Sciatic nerve (tissue), 2 donors: ENCODE data around the gene MTMR12. TPM values are rescaled to one million over a fixed set of nuclear protein-coding genes. Genes with fewer than 3 reads are reported as not detected.
"Not testable (repeated sequence)": the region's sequence is repeated elsewhere in the genome, so short reads cannot be mapped to it uniquely, and the experiment has no call there.

Experiments
- ATAC-seq: fragments of 200-7000 bp; cut with Tn5 transposase; one replicate; pipeline ENCODE4 v1.9.1; 2020; ENCODE audit warnings: mild to moderate bottlenecking, moderate library complexity
- DNase-seq: peaks from one replicate; pipeline ENCODE4 v3.0.0-alpha.2; 2020; ENCODE audit warnings: low spot score
- intact Hi-C: fragments of 100-400 bp; cut with DNase I; formaldehyde crosslinking; loops from one replicate; pipeline ENCODE4 v1.14.2; 2022
- total RNA-seq: library from RNA; stranded (reverse); fragmentation: NEBNext Ultra II Directional; extraction: Animal tissue kit (Norgen Biotek cat#: 25700); gene quantifications from one replicate; pipeline ENCODE4 v1.2.1, GENCODE V29; 2021
- donor health status: DM: no; HTN: no; CAD: no.
- donor health status: DM: no; HTN: no; CAD: no.

The MTMR12 gene
- total RNA-seq, 1 donor from 2014 or later, result 40.6 TPM

DNA sequence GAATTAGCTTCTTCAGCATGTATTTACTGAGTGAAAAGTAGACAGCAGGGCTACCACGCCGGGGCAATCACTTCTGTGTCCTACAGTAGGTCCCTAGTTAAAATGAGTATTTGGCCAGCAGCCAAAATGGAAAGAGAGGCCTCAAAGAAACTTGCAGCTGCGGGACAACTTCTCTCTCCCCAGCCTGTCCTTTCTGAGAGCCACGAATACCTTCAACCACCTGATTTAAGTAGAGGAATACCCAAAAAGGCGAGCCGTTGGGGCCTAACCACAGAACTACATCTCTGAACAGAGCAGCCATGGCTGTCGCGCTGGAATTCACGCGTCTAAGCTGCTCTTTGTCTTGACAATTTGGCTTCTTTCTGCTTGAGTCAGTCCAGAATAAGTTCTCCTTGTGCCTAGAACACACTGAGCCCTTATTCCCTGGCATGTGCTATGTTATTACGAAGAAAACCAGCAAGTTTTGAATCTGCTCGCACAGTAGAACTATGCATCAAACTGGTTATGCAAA, 94.8 kb downstream of the MTMR12 start:
- ATAC-seq (peak; percentile 85), DNase-seq (no peak)
- intact Hi-C loops, result no loop called here

DNA sequence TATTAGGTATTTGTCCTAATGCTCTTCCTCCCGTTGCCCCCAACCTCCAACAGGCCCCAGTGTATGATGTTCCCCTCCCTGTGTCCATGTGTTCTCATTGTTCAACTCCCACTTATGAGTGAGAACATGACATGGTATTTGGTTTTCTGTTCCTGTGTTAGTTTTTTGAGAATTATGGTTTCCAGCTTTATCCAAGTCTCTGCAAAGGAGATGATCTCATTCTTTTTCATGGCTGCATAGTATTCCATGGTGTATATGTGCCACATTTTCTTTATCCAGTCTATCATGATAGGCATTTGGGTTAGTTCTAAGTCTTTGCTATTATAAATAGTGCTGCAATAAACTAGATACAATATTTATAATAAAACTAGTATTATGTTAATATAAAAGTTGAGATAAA, 98.4 kb downstream of the MTMR12 start:
- DNase-seq, ATAC-seq, intact Hi-C loops: not testable (repeated sequence)

DNA sequence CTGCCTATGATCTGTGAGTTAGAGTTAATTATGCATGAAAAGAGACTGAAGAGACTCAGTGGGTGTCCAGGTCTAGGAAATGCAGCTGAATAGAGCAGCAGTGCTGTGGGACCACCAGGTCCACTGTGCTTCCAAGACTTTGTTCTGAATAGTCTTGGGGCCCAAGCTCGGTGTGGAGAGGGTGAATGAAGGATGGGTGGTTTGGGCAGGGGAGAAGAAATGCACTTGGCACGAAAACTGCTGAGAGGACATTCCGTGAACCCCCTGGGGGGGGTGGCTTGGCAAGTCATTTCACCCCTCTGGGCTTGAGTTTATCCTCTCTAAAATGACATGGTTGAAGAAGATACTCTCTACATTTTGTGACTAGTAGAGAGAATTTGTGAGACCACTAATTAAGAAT, 102.6 kb downstream of the MTMR12 start:
- ATAC-seq, result no peak
- DNase-seq, result no peak
- intact Hi-C loops, result no loop called here

GRCh38 chr5:32208837-32209236, 103.9 kb downstream of the MTMR12 start:
- DNase-seq, ATAC-seq, intact Hi-C loops: not testable (repeated sequence)

DNA sequence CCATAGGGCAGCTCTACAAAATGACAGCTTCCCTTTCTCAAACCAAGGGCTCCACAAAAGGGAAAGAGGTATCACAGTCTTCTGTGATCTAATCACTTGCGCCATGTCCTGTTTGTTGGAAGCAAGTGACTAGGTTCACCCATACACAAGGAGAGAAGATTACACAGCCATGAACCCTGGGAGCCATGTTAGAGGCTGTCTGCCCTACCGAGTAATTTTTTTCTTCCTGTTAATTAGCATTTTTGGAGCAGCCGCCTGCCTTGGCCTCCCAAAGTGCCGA, 105.4 kb downstream of the MTMR12 start:
- intact Hi-C loops, result no loop called here
- DNase-seq (no peak), ATAC-seq (no peak)

DNA sequence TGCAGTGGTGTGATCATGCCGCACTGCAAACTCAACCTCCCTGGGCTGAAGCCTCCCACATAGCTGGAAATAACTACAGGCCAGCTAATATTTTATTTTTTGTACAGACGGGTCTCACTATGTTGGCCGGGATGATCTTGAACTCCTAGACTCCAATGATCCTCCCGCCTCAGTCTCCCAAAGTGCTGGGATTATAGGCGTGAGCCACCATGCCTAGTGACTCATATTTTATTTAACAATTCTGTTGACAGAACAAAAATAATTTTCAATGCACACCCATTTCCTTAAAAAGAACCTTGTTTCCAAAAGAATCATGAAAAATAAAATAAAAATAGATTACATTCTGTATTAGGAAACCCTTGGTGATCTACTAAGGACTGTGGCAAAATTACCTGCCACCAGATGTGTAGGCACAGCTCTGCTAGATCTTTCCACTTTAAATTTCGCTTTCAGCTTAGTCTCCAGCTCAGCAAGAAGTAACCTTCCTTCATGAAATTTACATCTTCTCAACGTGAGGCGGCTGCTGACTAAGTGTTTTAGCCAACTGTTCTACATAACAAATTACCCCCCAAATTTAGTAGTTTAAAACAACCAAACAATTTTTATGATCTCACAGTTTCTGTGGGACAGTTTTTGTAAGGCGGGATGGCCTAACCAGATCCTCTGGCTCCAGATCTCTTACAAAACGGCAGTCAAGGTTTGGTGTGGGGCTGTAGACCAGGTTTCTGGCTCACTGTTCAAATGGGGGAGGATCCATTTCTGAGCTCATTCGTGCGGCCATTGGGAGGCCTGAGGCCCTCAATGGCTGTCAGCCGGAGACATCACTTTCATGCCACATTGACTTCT, 106.0 kb downstream of the MTMR12 start:
- no peak for DNase-seq
- intact Hi-C loops, result no loop called here
- no peak for ATAC-seq

- DNase-seq (no peak), ATAC-seq (no peak)
- intact Hi-C loops, result no loop called here
Measured at GRCh38 chr5:32206053-32206452, 106.7 kb downstream of the MTMR12 start.

GRCh38 chr5:32202394-32202793, 110.3 kb downstream of the MTMR12 start:
- intact Hi-C loops, result no loop called here
- DNase-seq, result no peak
- ATAC-seq, result peak; percentile 93

DNA sequence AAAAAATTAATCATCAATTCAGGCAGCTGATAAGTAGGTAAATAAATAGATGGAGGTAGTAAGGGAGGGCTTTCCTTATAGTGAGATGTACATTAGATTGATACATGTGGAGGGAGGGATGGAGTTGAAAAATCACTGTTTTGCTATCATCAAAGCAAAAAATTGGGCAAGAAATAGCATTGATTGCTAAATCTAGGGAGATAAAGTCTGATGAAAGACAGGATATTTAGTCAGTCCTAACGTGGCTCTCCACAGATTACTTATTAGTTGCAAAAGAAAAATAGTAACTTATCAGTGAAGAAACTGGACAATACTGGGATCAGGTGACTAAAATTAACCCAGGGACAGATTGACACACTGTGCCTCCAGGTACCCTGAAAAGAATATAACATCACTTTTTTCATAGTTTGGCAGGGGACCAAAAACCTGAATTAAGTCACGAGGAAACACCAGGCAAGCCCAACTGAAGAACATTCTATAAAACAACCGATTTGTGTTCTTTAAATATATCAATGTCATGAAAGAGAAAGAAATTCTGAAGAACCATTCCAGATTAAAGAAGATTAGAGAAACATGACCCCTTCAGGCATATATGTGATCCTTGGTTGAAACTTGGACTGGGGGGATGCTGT, 111.5 kb downstream of the MTMR12 start:
- ATAC-seq, result peak; percentile 69
- intact Hi-C loops, result no loop called here
- DNase-seq, result no peak

- DNase-seq, result no peak
Measured at GRCh38 chr5:32197032-32197431, 115.7 kb downstream of the MTMR12 start.

DNA sequence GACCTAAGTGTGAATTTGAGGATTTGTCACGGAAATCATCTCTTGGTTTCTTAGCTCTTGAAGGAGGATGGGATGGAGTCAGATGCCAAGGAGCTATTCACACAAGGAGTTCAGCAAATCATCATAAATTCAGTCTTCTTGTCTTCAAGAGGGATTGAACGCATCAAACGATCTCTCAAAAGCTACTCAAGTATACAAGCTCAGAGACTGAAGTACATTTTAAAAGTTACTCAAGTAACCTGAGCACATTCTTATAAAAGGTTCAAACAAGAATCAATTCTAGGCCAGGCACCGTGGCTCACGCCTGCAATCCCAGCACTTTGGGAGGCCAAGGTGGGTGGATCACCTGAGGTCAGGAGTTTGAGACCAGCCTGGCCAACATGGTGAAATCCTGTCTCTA, 117.5 kb downstream of the MTMR12 start:
- intact Hi-C loops, result no loop called here
- DNase-seq (no peak), ATAC-seq (no peak)

More at GRCh38 chr5:32197032-32197431, 115.7 kb downstream of the MTMR12 start:
- no peak for ATAC-seq
- intact Hi-C loops, result no loop called here

GRCh38 chr5:32193591-32193990, 119.1 kb downstream of the MTMR12 start:
- ATAC-seq (peak; percentile 64), DNase-seq (peak; percentile 88)
- intact Hi-C loops, result no loop called here

GRCh38 chr5:32190095-32190494, 122.6 kb downstream of the MTMR12 start:
- peak; percentile 67 for DNase-seq
- intact Hi-C loops, result no loop called here

GRCh38 chr5:32187675-32188074, 125.1 kb downstream of the MTMR12 start:
- intact Hi-C loops, result no loop called here
- no peak for DNase-seq
- ATAC-seq, result no peak

More at GRCh38 chr5:32190095-32190494, 122.6 kb downstream of the MTMR12 start:
- ATAC-seq, result peak; percentile 96

DNA sequence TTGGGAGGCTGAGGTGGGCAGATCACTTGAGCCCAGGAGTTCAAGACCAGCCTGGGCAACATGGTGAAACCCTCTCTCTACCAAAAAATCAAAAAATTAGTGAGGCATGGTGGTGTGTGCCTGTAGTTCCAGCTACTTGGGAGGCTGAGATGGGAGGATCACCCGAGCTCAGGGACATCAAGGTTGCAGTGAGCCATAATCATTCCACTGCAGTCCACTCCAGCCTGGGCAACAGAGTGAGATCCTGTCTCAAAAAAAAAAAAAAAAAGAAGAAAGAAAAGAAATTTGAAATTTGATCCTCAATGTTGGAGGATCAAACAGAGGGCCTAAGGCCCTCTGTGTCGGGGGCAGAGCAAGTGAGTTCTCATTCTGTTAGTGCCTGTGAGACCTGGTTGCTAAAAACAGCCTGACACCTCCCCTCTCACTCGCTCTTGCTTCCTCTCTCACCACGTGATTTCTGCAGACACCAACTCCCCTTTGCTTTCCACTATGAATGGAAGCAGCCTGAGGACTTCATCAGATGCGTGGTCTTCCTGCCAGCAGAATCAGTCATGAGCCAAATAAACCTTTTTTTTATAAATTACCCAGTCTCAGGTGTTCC, 130.2 kb downstream of the MTMR12 start:
- ATAC-seq (no peak), DNase-seq (no peak)
- intact Hi-C loops, result no loop called here

Other genes starting within 250 kb of the MTMR12 start
- gene GOLPH3, start 138.6 kb downstream of the MTMR12 start, total RNA-seq, result 88.7 TPM
- gene ZFR, start 131.8 kb upstream of the MTMR12 start, total RNA-seq, result 78.4 TPM